ENCODE measurements around the gene SPG7.

SPG7 gene

DNA sequence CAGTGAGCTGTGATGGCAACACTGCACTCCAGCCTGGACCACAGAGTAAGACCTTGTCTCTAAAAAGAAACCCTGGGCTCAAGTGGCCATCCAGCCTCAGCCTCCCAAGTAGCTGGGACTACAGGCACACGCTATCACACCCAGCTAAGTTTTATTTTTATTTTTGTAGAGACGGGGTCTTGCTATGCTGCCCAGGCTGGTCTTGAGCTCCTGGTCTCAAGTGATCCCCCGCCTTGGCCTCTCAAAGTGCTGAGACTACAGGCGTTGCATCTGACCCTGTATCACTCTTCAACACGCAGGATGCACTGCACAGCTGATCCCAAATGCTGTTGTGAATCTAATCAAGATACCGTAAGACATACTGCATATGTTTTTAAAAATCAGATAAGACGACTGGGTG is 40.8 kb upstream of the SPG7 start:
- H4K91ac ChIP-seq (ENCODE audit: low read depth, low read length), result no peak overlapping the region
- H3K27ac ChIP-seq (ENCODE audit: low read depth, low read length), result no peak overlapping the region
- H2AFZ ChIP-seq (ENCODE audit: insufficient read depth, low read length, poor library complexity), result no peak overlapping the region
- no peak overlapping the region for H3K9ac ChIP-seq (ENCODE audit: low read length)
- no peaks in the 10 kb centered on the region for H3K79me1 ChIP-seq (ENCODE audit: low read length)
- WGBS (ENCODE audit: extremely low coverage, insufficient coverage, insufficient read length), result no CpG with 5 or more reads among the region's 7 CpGs
- H3K4me1 ChIP-seq (ENCODE audit: control insufficient read depth in 1 of 2, insufficient read depth in 2 of 2, low read length in 2 of 2), result peaks cover 12 to 21% of the 10 kb centered on the region in 2 experiments
- no peak overlapping the region for H3K4me2 ChIP-seq (ENCODE audit: low read length)
- no peak overlapping the region for H3K18ac ChIP-seq (ENCODE audit: low read length)
- H3K27me3 ChIP-seq (ENCODE audit: insufficient read depth, low read length), result no peaks in the 10 kb centered on the region
- no peak overlapping the region for H3K14ac ChIP-seq (ENCODE audit: low read length)
- peaks cover 0 to 2% of the 10 kb centered on the region in 2 experiments for H3K36me3 ChIP-seq (ENCODE audit: control insufficient read depth in 1 of 2, insufficient read depth in 2 of 2, low read length in 2 of 2)
- no peak overlapping the region for H4K8ac ChIP-seq (ENCODE audit: low read depth, low read length)
- DNase-seq, result no peak
- no peak overlapping the region for H2BK120ac ChIP-seq (ENCODE audit: insufficient read depth, low read length, poor library complexity)
- H4K12ac ChIP-seq (ENCODE audit: low read depth, low read length), result no peak overlapping the region
- no peak overlapping the region for H3K4me3 ChIP-seq (ENCODE audit: low read depth, low read length)
- no peak overlapping the region for H2BK12ac ChIP-seq (ENCODE audit: low read length)
- no peaks in the 10 kb centered on the region for H3K9me3 ChIP-seq (ENCODE audit: insufficient read depth, low read depth, low read length)
- no peak overlapping the region for H3K23ac ChIP-seq (ENCODE audit: low read length)
- peak overlapping the region; percentile 82 for H3K4ac ChIP-seq (ENCODE audit: low read depth, low read length)
- peaks cover 27% of the 10 kb centered on the region for H3K79me2 ChIP-seq (ENCODE audit: control insufficient read depth, insufficient read depth, low read length, poor library complexity)
- no peak overlapping the region for H2BK5ac ChIP-seq (ENCODE audit: low read depth, low read length, poor library complexity)
- H2AK5ac ChIP-seq (ENCODE audit: low read length), result no peak overlapping the region

- no peaks in the 10 kb centered on the region for H3K36me3 ChIP-seq (ENCODE audit: control insufficient read depth in 1 of 2, insufficient read depth in 2 of 2, low read length in 2 of 2)
- H2BK120ac ChIP-seq (ENCODE audit: insufficient read depth, low read length, poor library complexity), result no peak overlapping the region
- no peak overlapping the region for H2BK5ac ChIP-seq (ENCODE audit: low read depth, low read length, poor library complexity)
- H3K14ac ChIP-seq (ENCODE audit: low read length), result no peak overlapping the region
- no CpG with 5 or more reads among the region's 2 CpGs for WGBS (ENCODE audit: extremely low coverage, insufficient coverage, insufficient read length)
- no peak overlapping the region for H4K91ac ChIP-seq (ENCODE audit: low read depth, low read length)
- H2BK12ac ChIP-seq (ENCODE audit: low read length), result no peak overlapping the region
- H3K18ac ChIP-seq (ENCODE audit: low read length), result no peak overlapping the region
- H4K8ac ChIP-seq (ENCODE audit: low read depth, low read length), result no peak overlapping the region
- H3K4me3 ChIP-seq (ENCODE audit: low read depth, low read length), result no peak overlapping the region
- H3K9me3 ChIP-seq (ENCODE audit: insufficient read depth, low read depth, low read length), result no peaks in the 10 kb centered on the region
- DNase-seq, result no peak
- no peak overlapping the region for H3K9ac ChIP-seq (ENCODE audit: low read length)
- no peak overlapping the region for H2AFZ ChIP-seq (ENCODE audit: insufficient read depth, low read length, poor library complexity)
- H3K27ac ChIP-seq (ENCODE audit: low read depth, low read length), result no peak overlapping the region
- H3K23ac ChIP-seq (ENCODE audit: low read length), result no peak overlapping the region
- peaks cover 24 to 44% of the 10 kb centered on the region in 2 experiments for H3K4me1 ChIP-seq (ENCODE audit: control insufficient read depth in 1 of 2, insufficient read depth in 2 of 2, low read length in 2 of 2)
- H3K4me2 ChIP-seq (ENCODE audit: low read length), result no peak overlapping the region
- peak overlapping the region; percentile 36 for H3K4ac ChIP-seq (ENCODE audit: low read depth, low read length)
- peaks cover 37% of the 10 kb centered on the region for H3K79me2 ChIP-seq (ENCODE audit: control insufficient read depth, insufficient read depth, low read length, poor library complexity)
- H3K27me3 ChIP-seq (ENCODE audit: insufficient read depth, low read length), result no peaks in the 10 kb centered on the region
- H2AK5ac ChIP-seq (ENCODE audit: low read length), result no peak overlapping the region
- no peak overlapping the region for H4K12ac ChIP-seq (ENCODE audit: low read depth, low read length)
- H3K79me1 ChIP-seq (ENCODE audit: low read length), result no peaks in the 10 kb centered on the region
These were observed 35.5 kb upstream of the SPG7 start for GRCh38 chr16:89472711-89473075.

GRCh38 chr16:89473136-89473712 is 35.0 kb upstream of the SPG7 start:
- H3K4me3 ChIP-seq (ENCODE audit: low read depth, low read length), result no peak overlapping the region
- H3K27me3 ChIP-seq (ENCODE audit: insufficient read depth, low read length), result no peaks in the 10 kb centered on the region
- H3K4ac ChIP-seq (ENCODE audit: low read depth, low read length), result peak overlapping the region; percentile 36
- no peak overlapping the region for H2AK5ac ChIP-seq (ENCODE audit: low read length)
- peaks cover 24 to 44% of the 10 kb centered on the region in 2 experiments for H3K4me1 ChIP-seq (ENCODE audit: control insufficient read depth in 1 of 2, insufficient read depth in 2 of 2, low read length in 2 of 2)
- no peak overlapping the region for H4K91ac ChIP-seq (ENCODE audit: low read depth, low read length)
- H3K9ac ChIP-seq (ENCODE audit: low read length), result no peak overlapping the region
- H2BK120ac ChIP-seq (ENCODE audit: insufficient read depth, low read length, poor library complexity), result no peak overlapping the region
- H4K12ac ChIP-seq (ENCODE audit: low read depth, low read length), result no peak overlapping the region
- H3K27ac ChIP-seq (ENCODE audit: low read depth, low read length), result no peak overlapping the region
- WGBS (ENCODE audit: extremely low coverage, insufficient coverage, insufficient read length), result no CpG with 5 or more reads among the region's 7 CpGs
- H2BK5ac ChIP-seq (ENCODE audit: low read depth, low read length, poor library complexity), result no peak overlapping the region
- H3K79me2 ChIP-seq (ENCODE audit: control insufficient read depth, insufficient read depth, low read length, poor library complexity), result peaks cover 36% of the 10 kb centered on the region
- no peaks in the 10 kb centered on the region for H3K79me1 ChIP-seq (ENCODE audit: low read length)
- H2BK12ac ChIP-seq (ENCODE audit: low read length), result no peak overlapping the region
- no peaks in the 10 kb centered on the region for H3K9me3 ChIP-seq (ENCODE audit: insufficient read depth, low read depth, low read length)
- no peaks in the 10 kb centered on the region for H3K36me3 ChIP-seq (ENCODE audit: control insufficient read depth in 1 of 2, insufficient read depth in 2 of 2, low read length in 2 of 2)
- H3K23ac ChIP-seq (ENCODE audit: low read length), result no peak overlapping the region
- H4K8ac ChIP-seq (ENCODE audit: low read depth, low read length), result no peak overlapping the region
- no peak overlapping the region for H3K4me2 ChIP-seq (ENCODE audit: low read length)
- H3K14ac ChIP-seq (ENCODE audit: low read length), result no peak overlapping the region
- H2AFZ ChIP-seq (ENCODE audit: insufficient read depth, low read length, poor library complexity), result no peak overlapping the region
- H3K18ac ChIP-seq (ENCODE audit: low read length), result no peak overlapping the region
- DNase-seq, result no peak

DNA sequence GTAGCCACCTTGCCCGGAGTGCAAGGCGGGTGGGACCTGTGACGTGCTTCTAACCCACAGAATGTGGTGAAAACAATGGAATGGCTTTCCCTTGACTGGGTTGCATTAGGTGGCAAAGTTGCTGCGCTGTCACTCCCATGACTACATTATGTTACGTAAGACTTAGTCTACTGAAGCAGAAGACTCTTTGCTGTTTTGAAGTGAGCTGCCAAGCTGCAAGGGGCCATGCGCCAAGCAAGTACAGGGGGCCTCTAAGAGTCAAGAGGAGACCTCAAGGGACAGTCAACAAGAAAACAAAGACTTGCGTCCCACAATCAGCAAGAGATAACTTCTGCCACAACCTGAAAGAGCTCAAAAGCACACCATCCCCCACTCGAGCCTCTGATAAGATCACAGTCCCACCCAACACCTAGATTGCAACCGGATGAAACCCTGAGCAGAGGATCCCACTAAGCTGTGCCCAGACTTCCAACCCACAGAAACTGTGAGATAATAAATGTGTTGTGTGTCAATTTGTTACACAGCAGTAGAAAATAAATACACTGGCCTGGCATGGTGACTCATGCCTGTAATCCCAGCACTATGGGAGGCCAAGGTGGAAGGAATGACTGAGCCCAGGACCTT is 34.3 kb upstream of the SPG7 start:
- H2BK120ac ChIP-seq (ENCODE audit: insufficient read depth, low read length, poor library complexity), result no peak overlapping the region

More for the DNA sequence above, 34.3 kb upstream of the SPG7 start:
- Histone ChIP-seq H2BK12ac (ENCODE audit: low read length) (no peak overlapping the region), H4K8ac (ENCODE audit: low read depth, low read length) (no peak overlapping the region), H3K14ac (ENCODE audit: low read length) (no peak overlapping the region), H3K79me1 (ENCODE audit: low read length) (no peaks in the 10 kb centered on the region), H2AFZ (ENCODE audit: insufficient read depth, low read length, poor library complexity) (no peak overlapping the region), H4K91ac (ENCODE audit: low read depth, low read length) (no peak overlapping the region), H3K4me2 (ENCODE audit: low read length) (no peak overlapping the region), H3K27me3 (ENCODE audit: insufficient read depth, low read length) (no peaks in the 10 kb centered on the region), H3K4me3 (ENCODE audit: low read depth, low read length) (no peak overlapping the region), H3K9ac (ENCODE audit: low read length) (no peak overlapping the region), H2AK5ac (ENCODE audit: low read length) (no peak overlapping the region), H3K36me3 (ENCODE audit: control insufficient read depth in 1 of 2, insufficient read depth in 2 of 2, low read length in 2 of 2) (no peaks in the 10 kb centered on the region), H3K23ac (ENCODE audit: low read length) (no peak overlapping the region), H4K12ac (ENCODE audit: low read depth, low read length) (no peak overlapping the region), H2BK5ac (ENCODE audit: low read depth, low read length, poor library complexity) (no peak overlapping the region), H3K79me2 (ENCODE audit: control insufficient read depth, insufficient read depth, low read length, poor library complexity) (peaks cover 35% of the 10 kb centered on the region), H3K4ac (ENCODE audit: low read depth, low read length) (peak overlapping the region; percentile 14), H3K9me3 (ENCODE audit: insufficient read depth, low read depth, low read length) (no peaks in the 10 kb centered on the region), H3K4me1 (ENCODE audit: control insufficient read depth in 1 of 2, insufficient read depth in 2 of 2, low read length in 2 of 2) (peaks cover 28 to 50% of the 10 kb centered on the region in 2 experiments), H3K27ac (ENCODE audit: low read depth, low read length) (no peak overlapping the region), H3K18ac (ENCODE audit: low read length) (no peak overlapping the region)
- DNase-seq, result peak; percentile 49 to 66
- WGBS (ENCODE audit: extremely low coverage, insufficient coverage, insufficient read length), result no CpG with 5 or more reads among the region's 9 CpGs

All from trophoblast cell (in vitro differentiated cells and primary cell).